Measurements from ENCODE around the gene ITK.

DNA sequence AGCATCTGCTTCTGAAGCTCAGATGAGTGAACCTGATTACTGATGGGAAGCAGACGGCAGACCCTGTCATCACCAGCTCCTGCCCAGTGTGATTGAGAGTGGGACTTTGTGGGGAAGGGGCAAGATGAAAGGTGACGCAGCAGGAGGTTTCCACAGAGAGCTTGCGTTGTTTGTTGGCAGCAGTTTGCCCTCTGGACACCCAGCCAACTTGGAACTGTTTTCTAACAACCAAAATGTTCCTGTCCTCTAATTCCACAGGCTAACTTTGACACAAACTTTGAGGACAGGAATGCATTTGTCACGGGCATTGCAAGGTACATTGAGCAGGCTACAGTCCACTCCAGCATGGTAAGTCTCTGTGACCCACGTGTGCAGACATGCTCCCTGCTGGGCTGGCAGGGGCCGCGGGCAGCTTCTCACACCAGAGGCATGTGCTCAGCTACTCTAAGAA is 106.1 kb downstream of the ITK start:
- TF ChIP-seq, protein P1, sequence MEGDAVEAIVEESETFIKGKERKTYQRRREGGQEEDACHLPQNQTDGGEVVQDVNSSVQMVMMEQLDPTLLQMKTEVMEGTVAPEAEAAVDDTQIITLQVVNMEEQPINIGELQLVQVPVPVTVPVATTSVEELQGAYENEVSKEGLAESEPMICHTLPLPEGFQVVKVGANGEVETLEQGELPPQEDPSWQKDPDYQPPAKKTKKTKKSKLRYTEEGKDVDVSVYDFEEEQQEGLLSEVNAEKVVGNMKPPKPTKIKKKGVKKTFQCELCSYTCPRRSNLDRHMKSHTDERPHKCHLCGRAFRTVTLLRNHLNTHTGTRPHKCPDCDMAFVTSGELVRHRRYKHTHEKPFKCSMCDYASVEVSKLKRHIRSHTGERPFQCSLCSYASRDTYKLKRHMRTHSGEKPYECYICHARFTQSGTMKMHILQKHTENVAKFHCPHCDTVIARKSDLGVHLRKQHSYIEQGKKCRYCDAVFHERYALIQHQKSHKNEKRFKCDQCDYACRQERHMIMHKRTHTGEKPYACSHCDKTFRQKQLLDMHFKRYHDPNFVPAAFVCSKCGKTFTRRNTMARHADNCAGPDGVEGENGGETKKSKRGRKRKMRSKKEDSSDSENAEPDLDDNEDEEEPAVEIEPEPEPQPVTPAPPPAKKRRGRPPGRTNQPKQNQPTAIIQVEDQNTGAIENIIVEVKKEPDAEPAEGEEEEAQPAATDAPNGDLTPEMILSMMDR (IDR thresholded peaks at IDR 0.05; ENCODE audit: low read depth, low read length) = no peak
- TF ChIP-seq, protein P2, sequence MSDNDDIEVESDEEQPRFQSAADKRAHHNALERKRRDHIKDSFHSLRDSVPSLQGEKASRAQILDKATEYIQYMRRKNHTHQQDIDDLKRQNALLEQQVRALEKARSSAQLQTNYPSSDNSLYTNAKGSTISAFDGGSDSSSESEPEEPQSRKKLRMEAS (IDR thresholded peaks at IDR 0.05; ENCODE audit: low read depth, low read length) = no peak
